ENCODE measurements around the gene METTL23. TPM values are rescaled to one million over a fixed set of nuclear protein-coding genes. Genes with fewer than 3 reads are reported as not detected.

Gene METTL23
- total RNA-seq = 31.6 TPM
- long read RNA-seq, partial matches to known transcripts = 1 of 16 reads
- long read RNA-seq, other reads (novel, unspliced or antisense) = 8 of 16 reads

GRCh38 chr17:76726776-76727718 is at the start of gene METTL23:
METTL23 (plus strand) TSS chr17:76726839; CDS start chr17:76729711, 2,872 bp downstream.
- Histone ChIP-seq H3K4me3 (peak within 1 kb of the TSS; percentile 98), H3K36me3 (peaks cover 65% of the 10 kb centered on the region), H3K27me3 (ENCODE audit: low read depth) (no peaks in the 10 kb centered on the region), H3K4me1 (peaks cover 70% of the 10 kb centered on the region), H3K9me3 (no peaks in the 10 kb centered on the region), H3K27ac (peak within 1 kb of the TSS; percentile 99)
- intact Hi-C loops (cut with DNase I) = no loop called here
- peak; percentile 91 for DNase-seq
- TF ChIP-seq CTCF (IDR thresholded peaks at IDR 0.05) = peak; percentile 78
- ATAC-seq = peak; percentile 78 to 81

DNA sequence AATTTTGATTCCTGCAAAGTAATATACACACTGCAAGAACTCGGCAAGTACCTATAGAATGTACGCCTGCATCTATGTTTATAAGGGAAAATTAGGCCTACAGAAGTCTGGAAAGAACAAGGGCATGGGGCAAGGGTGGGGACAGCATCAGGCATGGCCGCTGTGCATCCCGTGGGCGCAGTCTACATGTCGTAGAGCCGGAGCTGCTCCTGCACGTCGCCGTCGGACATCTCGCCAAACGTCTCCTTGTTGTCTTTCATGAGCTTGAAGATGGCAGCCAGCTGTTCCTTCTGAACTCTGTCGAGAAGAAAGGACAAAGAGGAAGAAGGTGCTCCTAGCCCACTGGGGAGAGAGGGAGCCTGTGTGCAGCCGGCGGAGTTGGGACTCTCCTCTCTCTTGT is 49.2 kb upstream of the METTL23 start:
- intact Hi-C loops (cut with DNase I) = no loop called here
- peaks cover 34% of the 10 kb centered on the region for H3K36me3 ChIP-seq

GRCh38 chr17:76678330-76678729 is 48.3 kb upstream of the METTL23 start:
- peak; percentile 24 to 41 for ATAC-seq
- peaks cover 43% of the 10 kb centered on the region for H3K36me3 ChIP-seq
- H3K27me3 ChIP-seq (ENCODE audit: low read depth) = no peaks in the 10 kb centered on the region
- no peaks in the 10 kb centered on the region for H3K9me3 ChIP-seq
- TF ChIP-seq CTCF (IDR thresholded peaks at IDR 0.05) = no peak
- peaks cover 11% of the 10 kb centered on the region for H3K4me1 ChIP-seq
- intact Hi-C loops (cut with DNase I) = no loop called here
- no peak overlapping the region for H3K4me3 ChIP-seq
- no peak for DNase-seq
- H3K27ac ChIP-seq = no peak overlapping the region

More for the DNA sequence above, 49.2 kb upstream of the METTL23 start:
- TF ChIP-seq CTCF (IDR thresholded peaks at IDR 0.05) = no peak
- no peak for ATAC-seq
- H3K9me3 ChIP-seq = no peaks in the 10 kb centered on the region
- H3K27ac ChIP-seq = no peak overlapping the region
- no peaks in the 10 kb centered on the region for H3K27me3 ChIP-seq (ENCODE audit: low read depth)
- no peak overlapping the region for H3K4me3 ChIP-seq
- H3K4me1 ChIP-seq = peaks cover 11% of the 10 kb centered on the region
- DNase-seq = no peak

GRCh38 chr17:76679239-76679638 is 47.4 kb upstream of the METTL23 start:
- peaks cover 52% of the 10 kb centered on the region for H3K36me3 ChIP-seq
- TF ChIP-seq CTCF (IDR thresholded peaks at IDR 0.05) = no peak
- H3K4me1 ChIP-seq = peaks cover 11% of the 10 kb centered on the region
- ATAC-seq = no peak
- intact Hi-C loops (cut with DNase I) = no loop called here
- no peaks in the 10 kb centered on the region for H3K9me3 ChIP-seq
- H3K4me3 ChIP-seq = no peak overlapping the region
- no peak for DNase-seq
- H3K27me3 ChIP-seq (ENCODE audit: low read depth) = no peaks in the 10 kb centered on the region
- no peak overlapping the region for H3K27ac ChIP-seq

GRCh38 chr17:76681222-76682137 is 45.2 kb upstream of the METTL23 start:
- Histone ChIP-seq H3K27ac (no peak overlapping the region), H3K4me3 (no peak overlapping the region), H3K36me3 (peaks cover 57% of the 10 kb centered on the region), H3K4me1 (peaks cover 13% of the 10 kb centered on the region), H3K27me3 (ENCODE audit: low read depth) (no peaks in the 10 kb centered on the region), H3K9me3 (no peaks in the 10 kb centered on the region)
- DNase-seq = peak; percentile 73
- ATAC-seq = peak; percentile 63 to 70
- intact Hi-C loops (cut with DNase I) = no loop called here
- peak; percentile 75 for TF ChIP-seq CTCF (IDR thresholded peaks at IDR 0.05)
